Measurements from ENCODE around the gene NHLRC3.

DNA sequence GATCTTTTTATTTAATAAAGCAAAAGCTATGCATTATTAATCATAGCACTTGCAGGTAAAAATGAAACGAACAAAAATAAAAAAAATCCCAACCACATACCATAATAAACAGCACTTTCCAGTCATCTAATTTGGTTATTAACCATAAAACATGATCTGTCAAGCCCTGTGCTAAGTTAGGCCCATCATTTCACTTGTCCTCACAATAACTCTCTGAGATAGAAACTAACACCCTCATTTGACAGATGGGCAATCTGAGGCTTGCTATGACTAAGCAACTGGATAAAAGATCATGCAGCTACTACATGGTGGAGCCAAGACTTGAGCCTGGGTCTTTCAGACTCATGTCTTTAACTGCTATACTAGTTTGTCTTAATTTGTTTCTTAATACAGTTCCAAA is 22.2 kb upstream of the NHLRC3 start:
- TF ChIP-seq, protein P1, sequence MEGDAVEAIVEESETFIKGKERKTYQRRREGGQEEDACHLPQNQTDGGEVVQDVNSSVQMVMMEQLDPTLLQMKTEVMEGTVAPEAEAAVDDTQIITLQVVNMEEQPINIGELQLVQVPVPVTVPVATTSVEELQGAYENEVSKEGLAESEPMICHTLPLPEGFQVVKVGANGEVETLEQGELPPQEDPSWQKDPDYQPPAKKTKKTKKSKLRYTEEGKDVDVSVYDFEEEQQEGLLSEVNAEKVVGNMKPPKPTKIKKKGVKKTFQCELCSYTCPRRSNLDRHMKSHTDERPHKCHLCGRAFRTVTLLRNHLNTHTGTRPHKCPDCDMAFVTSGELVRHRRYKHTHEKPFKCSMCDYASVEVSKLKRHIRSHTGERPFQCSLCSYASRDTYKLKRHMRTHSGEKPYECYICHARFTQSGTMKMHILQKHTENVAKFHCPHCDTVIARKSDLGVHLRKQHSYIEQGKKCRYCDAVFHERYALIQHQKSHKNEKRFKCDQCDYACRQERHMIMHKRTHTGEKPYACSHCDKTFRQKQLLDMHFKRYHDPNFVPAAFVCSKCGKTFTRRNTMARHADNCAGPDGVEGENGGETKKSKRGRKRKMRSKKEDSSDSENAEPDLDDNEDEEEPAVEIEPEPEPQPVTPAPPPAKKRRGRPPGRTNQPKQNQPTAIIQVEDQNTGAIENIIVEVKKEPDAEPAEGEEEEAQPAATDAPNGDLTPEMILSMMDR (conservative IDR thresholded peaks at IDR 0.05; ENCODE audit: low read depth, low read length): no peak
- TF ChIP-seq EZH2 (IDR thresholded peaks at IDR 0.05; ENCODE audit: borderline replicate concordance, low read depth, low read length, poor library complexity, severe bottlenecking): no peak

Data from A673 (cell line).